NT2/D1 (cell line): ENCODE results near the gene ZNF787.

Experiments used
- SUZ12 ChIP-seq: IDR thresholded peaks from 2 replicates; pipeline ENCODE4 v1.6.1; 2011; ENCODE audit not compliant: insufficient read length, insufficient read depth; ENCODE audit errors: extremely low read depth
- YY1 ChIP-seq: IDR thresholded peaks from 2 replicates; pipeline ENCODE4 v1.6.1; 2011; ENCODE audit not compliant: insufficient read length, insufficient read depth
- ZNF274 ChIP-seq: IDR thresholded peaks from 2 replicates; pipeline ENCODE4 v1.6.1; 2011; ENCODE audit warnings: mild to moderate bottlenecking, low read depth, low read length

GRCh38 chr19:56136362-56136761, 15.3 kb upstream of the ZNF787 start:
- TF ChIP-seq YY1 (no peak), ZNF274 (no peak), SUZ12 (no peak)
